Measurements from ENCODE around the gene HBM.
"Not testable (repeated sequence)": the region's sequence is repeated elsewhere in the genome, so short reads cannot be mapped to it uniquely, and the experiment has no call there.

The HBM gene

GRCh38 chr16:149024-149660 lies 16.6 kb upstream of the HBM start:
- no peak for DNase-seq

- no peak for DNase-seq
Observed at GRCh38 chr16:152141-153128, 13.3 kb upstream of the HBM start, which contains the start of gene HBZ. Gene HBZ (plus strand): TSS chr16:152644. CDS start chr16:152910, 266 bp downstream.

- not testable (repeated sequence) for DNase-seq
Observed at GRCh38 chr16:153129-153521, 12.7 kb upstream of the HBM start.

- DNase-seq: not testable (repeated sequence)
Observed at GRCh38 chr16:153550-154216, 12.1 kb upstream of the HBM start.

- DNase-seq: no peak
Observed at GRCh38 chr16:154217-155030, 11.4 kb upstream of the HBM start.

- no peak for DNase-seq
Observed at GRCh38 chr16:155031-155398, 10.8 kb upstream of the HBM start.

GRCh38 chr16:159136-159849 lies 6.5 kb upstream of the HBM start:
- DNase-seq: no peak

- DNase-seq: not testable (repeated sequence)
Observed at GRCh38 chr16:160242-160641, 5.5 kb upstream of the HBM start.

- DNase-seq: no peak
Observed at GRCh38 chr16:160691-161190, 5.0 kb upstream of the HBM start.

- no peak for DNase-seq
Observed at GRCh38 chr16:162271-162991, 3.3 kb upstream of the HBM start.

GRCh38 chr16:163139-163538 lies 2.6 kb upstream of the HBM start:
- DNase-seq: not testable (repeated sequence)

- not testable (repeated sequence) for DNase-seq
Observed at GRCh38 chr16:163696-164095, 2.1 kb upstream of the HBM start.

GRCh38 chr16:164134-164823 lies 1.5 kb upstream of the HBM start:
- DNase-seq: not testable (repeated sequence)

- DNase-seq: no peak
Observed at GRCh38 chr16:164827-165538, 795 bp upstream of the HBM start.

GRCh38 chr16:166375-167121 lies 770 bp downstream of the HBM start:
- DNase-seq: no peak

- DNase-seq: no peak
Observed at GRCh38 chr16:167122-167690, 1.4 kb downstream of the HBM start.

- DNase-seq: no peak
Observed at GRCh38 chr16:168424-168823, 2.6 kb downstream of the HBM start.

- DNase-seq: no peak
Observed at GRCh38 chr16:169014-169413, 3.2 kb downstream of the HBM start.

GRCh38 chr16:170088-170507 lies 4.3 kb downstream of the HBM start:
- not testable (repeated sequence) for DNase-seq

All from activated CD4-positive, alpha-beta T cell treated with anti-CD3 and anti-CD28 coated beads, Interleukin-10, Interleukin-2, amounts not matched to agents 100 ng/mL and 50 ng/mL, durations not matched to agents 16 hours and 8 hours (primary cell).